T-helper 2 cell treated with Interferon-gamma antibody and Interleukin-4, amounts not matched to agents 5 μg/mL and 100 μg/mL, for 36 hours (primary cell): Measurements from ENCODE around the gene RGS7BP.
"Not testable (repeated sequence)": the region's sequence is repeated elsewhere in the genome, so short reads cannot be mapped to it uniquely, and the experiment has no call there.

Experiments
- DNase-seq: peaks from one replicate; pipeline ENCODE4 v3.0.0; 2021; ENCODE audit warnings: low spot score
- H3K27ac Mint-ChIP-seq: one replicate; pipeline ENCODE4 v1.8.0; 2021; ENCODE audit warnings: mild to moderate bottlenecking, mixed read lengths
- H3K27me3 Mint-ChIP-seq: one replicate; pipeline ENCODE4 v1.8.0; 2021; ENCODE audit warnings: low read depth, mixed read lengths
- H3K36me3 Mint-ChIP-seq: one replicate; pipeline ENCODE4 v1.8.0; 2021; ENCODE audit warnings: low read depth, mixed read lengths
- H3K4me1 Mint-ChIP-seq: one replicate; pipeline ENCODE4 v1.8.0; 2021; ENCODE audit warnings: low read depth, mixed read lengths
- H3K4me3 Mint-ChIP-seq: one replicate; pipeline ENCODE4 v1.8.0; 2022; ENCODE audit warnings: mild to moderate bottlenecking, moderate library complexity, mixed read lengths
- H3K9me3 Mint-ChIP-seq: one replicate; pipeline ENCODE4 v1.8.0; 2021; ENCODE audit warnings: mixed read lengths

Gene RGS7BP

DNA sequence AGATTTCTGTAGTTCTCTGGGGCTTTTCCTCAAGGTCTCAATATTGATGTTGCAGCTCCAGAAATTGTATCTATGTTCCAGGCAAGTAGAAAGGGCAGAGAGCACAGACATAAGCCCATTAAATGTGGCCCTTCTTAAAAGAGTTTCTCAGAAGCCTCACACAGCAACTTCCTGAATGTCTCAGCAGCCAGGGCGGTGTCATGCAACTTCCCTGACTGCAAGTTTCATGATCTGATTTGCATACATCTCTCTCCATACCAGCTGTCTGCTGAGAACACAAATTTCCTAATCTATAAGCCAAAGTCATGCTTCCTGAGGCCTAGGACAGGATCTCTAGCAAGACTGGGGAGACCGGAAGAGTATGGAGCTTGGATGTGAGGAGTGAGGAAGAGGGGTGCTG lies 13.0 kb downstream of the RGS7BP start:
- Mint-ChIP-seq H3K36me3 (no peaks in the 10 kb centered on the region), H3K4me3 (no peak overlapping the region), H3K27me3 (no peaks in the 10 kb centered on the region), H3K4me1 (no peaks in the 10 kb centered on the region), H3K9me3 (no peaks in the 10 kb centered on the region), H3K27ac (no peak overlapping the region)
- DNase-seq: no peak

DNA sequence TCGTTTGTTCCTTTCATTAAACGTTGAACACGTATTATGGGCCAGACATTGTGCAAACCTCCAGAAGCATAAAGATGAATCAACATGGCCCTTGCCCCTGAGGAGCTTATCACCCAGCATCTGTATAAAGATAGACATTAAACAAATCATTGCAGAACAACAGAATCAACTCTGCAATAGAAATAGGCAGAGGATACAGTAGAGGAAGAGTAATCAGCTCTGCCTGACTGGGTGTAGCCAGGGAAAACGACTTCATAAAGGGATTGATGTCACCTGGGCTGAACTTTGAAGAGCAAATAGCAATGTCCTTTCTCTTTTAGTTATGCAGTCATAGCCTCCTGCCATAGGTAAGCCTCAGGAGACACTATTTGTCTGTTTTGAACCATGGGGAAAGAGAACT lies 13.4 kb downstream of the RGS7BP start:
- H3K4me3 Mint-ChIP-seq: no peak overlapping the region
- H3K27ac Mint-ChIP-seq: no peak overlapping the region
- H3K27me3 Mint-ChIP-seq: no peaks in the 10 kb centered on the region
- no peak for DNase-seq
- H3K36me3 Mint-ChIP-seq: no peaks in the 10 kb centered on the region
- H3K4me1 Mint-ChIP-seq: no peaks in the 10 kb centered on the region
- no peaks in the 10 kb centered on the region for H3K9me3 Mint-ChIP-seq

DNA sequence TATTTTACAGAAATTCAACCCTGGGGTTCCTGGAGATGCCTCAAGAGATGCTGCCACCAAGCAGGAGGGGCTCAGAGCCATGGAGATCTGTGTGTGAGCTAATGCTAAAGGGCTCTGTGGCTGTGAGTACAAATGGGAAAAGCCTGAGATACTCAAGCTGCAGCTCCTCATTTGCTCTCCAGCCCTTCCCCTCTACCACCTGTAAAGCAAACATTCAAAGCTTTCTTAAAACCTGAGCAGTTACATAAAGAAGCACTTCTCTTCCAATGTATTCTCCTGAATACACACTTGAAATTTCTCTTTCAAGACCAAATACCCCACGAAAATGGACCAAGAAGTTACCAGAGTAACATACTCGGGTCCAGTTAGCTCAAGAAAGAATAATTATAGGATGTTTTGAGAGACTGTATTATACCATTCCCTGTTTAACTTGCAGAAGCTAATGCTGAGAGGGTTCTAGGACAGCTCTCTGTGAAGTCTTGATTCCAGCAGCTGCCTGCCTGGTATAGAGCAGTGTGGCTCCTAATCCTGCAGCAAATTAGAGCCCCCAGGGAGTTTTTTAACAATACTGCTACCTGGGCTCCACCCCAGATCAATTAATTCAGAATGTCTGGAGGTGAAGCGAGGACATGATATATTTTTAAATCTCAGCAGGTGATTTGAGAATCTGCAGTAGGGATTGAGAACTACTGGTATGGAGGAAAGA lies 21.1 kb downstream of the RGS7BP start:
- Mint-ChIP-seq H3K4me3 (no peak overlapping the region), H3K27ac (no peak overlapping the region), H3K36me3 (no peaks in the 10 kb centered on the region), H3K9me3 (no peaks in the 10 kb centered on the region), H3K27me3 (no peaks in the 10 kb centered on the region), H3K4me1 (no peaks in the 10 kb centered on the region)
- DNase-seq: no peak

DNA sequence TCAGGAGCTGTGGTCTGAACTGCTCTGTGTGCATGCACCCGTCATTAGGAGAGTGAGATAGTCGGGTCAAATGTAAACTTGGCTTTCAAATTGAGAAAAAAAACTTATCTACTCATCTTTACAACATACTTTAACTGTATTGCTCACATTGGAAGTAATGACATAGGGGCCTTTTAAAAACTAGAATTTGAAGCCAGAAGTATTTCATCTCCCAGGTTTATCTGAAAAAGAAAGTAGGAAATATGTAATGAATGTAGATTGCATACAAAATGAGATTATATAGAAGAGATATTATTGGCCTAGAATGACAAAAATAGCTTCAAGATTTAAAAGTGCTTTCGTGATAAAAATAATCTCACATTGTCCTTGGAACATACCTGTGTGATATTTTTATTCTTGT lies 24.3 kb downstream of the RGS7BP start:
- Mint-ChIP-seq H3K4me1 (no peaks in the 10 kb centered on the region), H3K9me3 (no peaks in the 10 kb centered on the region), H3K27ac (no peak overlapping the region), H3K27me3 (no peaks in the 10 kb centered on the region), H3K36me3 (no peaks in the 10 kb centered on the region), H3K4me3 (no peak overlapping the region)
- no peak for DNase-seq

DNA sequence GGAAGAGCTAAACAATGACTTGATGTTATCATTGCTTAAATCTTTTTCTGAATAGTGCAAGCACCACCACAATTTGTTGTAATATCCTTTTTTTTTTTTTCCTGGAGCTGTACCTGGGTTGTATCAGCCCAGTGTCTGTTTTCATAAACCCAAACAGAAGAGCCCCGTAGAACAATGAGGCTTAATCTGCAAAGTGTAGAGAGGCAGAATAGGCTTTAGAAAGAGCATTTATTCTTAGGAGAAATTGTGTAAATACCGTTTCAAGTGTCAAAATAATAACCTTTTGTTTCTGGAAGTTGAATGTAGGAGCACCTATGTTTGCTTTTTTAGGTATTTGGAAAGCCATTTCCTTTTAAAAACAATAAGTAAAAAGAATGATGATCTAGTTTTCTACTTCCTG lies 26.4 kb downstream of the RGS7BP start:
- H3K27me3 Mint-ChIP-seq: no peaks in the 10 kb centered on the region
- H3K27ac Mint-ChIP-seq: no peak overlapping the region
- no peak overlapping the region for H3K4me3 Mint-ChIP-seq
- no peaks in the 10 kb centered on the region for H3K4me1 Mint-ChIP-seq
- no peaks in the 10 kb centered on the region for H3K36me3 Mint-ChIP-seq
- DNase-seq: no peak
- no peaks in the 10 kb centered on the region for H3K9me3 Mint-ChIP-seq

DNA sequence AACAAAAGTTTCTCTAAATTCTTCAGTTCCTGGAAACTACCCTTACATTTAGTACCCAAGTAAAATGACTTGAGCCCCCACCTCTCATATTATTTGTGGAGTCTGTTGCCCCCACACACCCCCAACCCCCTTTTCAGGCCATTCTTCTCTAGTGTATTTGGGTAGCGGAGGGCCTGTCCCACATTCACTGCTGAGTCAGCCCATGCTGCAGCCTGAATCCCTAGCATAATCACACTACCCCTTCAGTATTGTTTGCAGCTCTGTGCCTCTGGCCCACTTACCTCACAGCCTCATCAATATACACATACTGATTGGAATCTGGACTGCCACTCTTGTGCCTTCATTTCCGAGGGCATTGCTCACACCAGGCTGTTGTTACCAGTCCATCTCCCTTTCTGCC lies 26.8 kb downstream of the RGS7BP start:
- no peak overlapping the region for H3K4me3 Mint-ChIP-seq
- DNase-seq: no peak
- no peaks in the 10 kb centered on the region for H3K36me3 Mint-ChIP-seq
- no peak overlapping the region for H3K27ac Mint-ChIP-seq
- no peaks in the 10 kb centered on the region for H3K9me3 Mint-ChIP-seq
- H3K4me1 Mint-ChIP-seq: no peaks in the 10 kb centered on the region
- no peaks in the 10 kb centered on the region for H3K27me3 Mint-ChIP-seq

DNA sequence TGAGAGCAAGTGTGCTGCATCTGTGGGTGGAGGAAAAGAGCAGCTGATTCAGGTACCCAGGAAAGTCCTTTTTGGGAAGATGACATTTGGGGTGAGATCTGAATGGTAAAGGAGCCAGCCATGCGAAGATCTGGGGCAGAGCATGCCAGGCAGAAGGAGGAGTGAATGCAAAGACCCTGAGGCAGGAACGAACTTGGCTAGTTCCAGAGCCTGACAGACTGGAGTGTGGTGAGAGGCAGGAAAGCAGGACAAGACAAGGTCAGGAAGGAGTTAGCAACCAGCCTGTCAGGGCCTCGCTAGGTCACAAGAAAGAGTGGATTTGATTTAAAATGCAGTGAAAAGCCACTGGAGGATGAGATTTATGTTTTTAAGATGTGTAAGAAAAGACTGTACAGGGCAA lies 28.2 kb downstream of the RGS7BP start:
- H3K9me3 Mint-ChIP-seq: no peaks in the 10 kb centered on the region
- DNase-seq: no peak
- H3K4me3 Mint-ChIP-seq: no peak overlapping the region
- no peaks in the 10 kb centered on the region for H3K27me3 Mint-ChIP-seq
- H3K4me1 Mint-ChIP-seq: no peaks in the 10 kb centered on the region
- no peaks in the 10 kb centered on the region for H3K36me3 Mint-ChIP-seq
- no peak overlapping the region for H3K27ac Mint-ChIP-seq

DNA sequence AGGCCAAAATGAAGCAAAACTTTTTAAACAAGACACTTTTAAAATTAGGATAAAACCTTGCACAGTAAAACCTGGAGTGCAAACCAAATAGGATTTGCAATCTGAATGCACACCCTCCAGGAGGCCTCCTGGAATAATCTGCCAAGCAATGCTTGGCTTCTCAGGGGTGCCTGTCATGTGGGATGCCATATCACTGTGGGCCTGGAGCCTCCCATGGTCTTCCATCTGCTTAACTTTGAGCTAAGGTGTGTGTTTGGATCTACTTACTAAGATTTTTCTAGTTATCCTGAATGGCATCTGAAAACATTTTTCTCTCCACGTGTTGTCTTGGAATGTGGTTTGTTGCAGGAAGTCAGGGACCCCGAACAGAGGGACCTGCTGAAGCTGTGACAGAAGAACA lies 52.1 kb downstream of the RGS7BP start:
- H3K4me1 Mint-ChIP-seq: no peaks in the 10 kb centered on the region
- no peak for DNase-seq
- H3K4me3 Mint-ChIP-seq: no peak overlapping the region
- H3K36me3 Mint-ChIP-seq: no peaks in the 10 kb centered on the region
- no peaks in the 10 kb centered on the region for H3K27me3 Mint-ChIP-seq
- H3K9me3 Mint-ChIP-seq: peaks cover 4% of the 10 kb centered on the region
- H3K27ac Mint-ChIP-seq: no peak overlapping the region

DNA sequence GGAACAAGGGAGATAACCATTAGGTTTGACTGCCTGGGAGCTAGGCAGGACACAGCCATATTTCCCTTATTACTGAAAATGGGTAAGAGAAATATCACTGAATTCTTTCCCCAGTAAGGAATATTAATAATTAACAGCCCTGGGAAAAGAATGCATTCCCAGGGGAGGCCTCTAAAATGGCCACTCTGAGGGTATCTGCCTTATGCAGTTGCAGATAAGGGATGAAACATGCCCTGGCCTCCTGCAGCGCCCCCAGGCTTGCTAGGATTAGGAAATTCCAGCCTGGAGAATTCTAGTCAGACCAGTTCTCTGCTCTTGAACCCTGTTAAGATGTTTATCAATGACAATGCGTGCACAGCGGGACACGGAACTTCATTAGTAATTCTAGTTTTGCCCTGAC lies 52.8 kb downstream of the RGS7BP start:
- H3K27me3 Mint-ChIP-seq, DNase-seq, H3K27ac Mint-ChIP-seq, H3K4me3 Mint-ChIP-seq, H3K9me3 Mint-ChIP-seq, H3K36me3 Mint-ChIP-seq, H3K4me1 Mint-ChIP-seq: not testable (repeated sequence)

DNA sequence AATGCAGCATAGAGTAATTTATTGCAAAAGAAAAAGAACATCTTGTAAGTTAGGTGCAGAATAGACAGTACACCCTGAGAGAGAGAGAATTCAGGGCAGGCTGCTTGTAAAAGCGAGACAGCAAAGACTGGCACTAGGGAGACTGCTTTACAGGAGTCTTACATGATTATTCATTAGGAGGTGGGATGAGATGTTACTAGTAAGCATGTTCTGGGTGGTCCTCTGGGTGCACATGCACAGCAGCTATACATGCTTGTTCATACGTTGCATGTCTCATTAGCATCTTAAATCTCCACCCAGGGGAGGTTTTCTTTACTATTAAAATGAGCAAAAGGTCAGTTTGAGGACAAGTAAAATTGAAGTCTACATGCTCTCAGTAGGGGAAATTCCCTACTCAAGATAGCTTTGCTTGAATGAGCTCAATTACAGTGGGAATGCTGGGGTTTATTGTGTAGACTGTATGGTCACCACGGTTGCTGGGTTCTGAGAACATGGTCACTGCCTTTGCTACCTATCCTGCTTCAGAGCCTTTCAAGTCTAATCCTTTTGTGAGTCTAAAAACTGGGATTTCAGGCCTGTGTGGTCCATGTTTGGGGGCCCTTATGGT lies 60.6 kb downstream of the RGS7BP start:
- H3K4me3 Mint-ChIP-seq: no peak overlapping the region
- no peak for DNase-seq
- no peak overlapping the region for H3K27ac Mint-ChIP-seq
- H3K9me3 Mint-ChIP-seq: no peaks in the 10 kb centered on the region
- no peaks in the 10 kb centered on the region for H3K4me1 Mint-ChIP-seq
- no peaks in the 10 kb centered on the region for H3K27me3 Mint-ChIP-seq
- H3K36me3 Mint-ChIP-seq: no peaks in the 10 kb centered on the region

DNA sequence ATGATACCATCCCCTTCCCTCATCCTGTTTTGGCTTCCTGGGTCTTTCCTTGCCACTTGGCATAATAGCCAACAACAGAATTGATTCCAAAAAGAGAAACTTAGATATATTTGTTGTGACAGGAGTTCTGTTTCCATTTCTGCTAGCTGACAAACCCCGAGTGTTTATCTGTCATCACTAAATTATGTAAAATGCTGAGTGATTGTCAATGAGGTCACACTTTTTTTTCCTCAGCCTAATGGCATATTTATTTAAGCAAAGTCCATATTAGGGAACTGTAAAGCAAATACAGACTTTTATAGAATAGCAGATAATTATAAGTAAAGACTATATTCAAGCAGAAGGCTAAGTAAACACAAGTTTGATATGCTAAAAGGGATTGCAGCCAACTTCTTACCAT lies 64.0 kb downstream of the RGS7BP start:
- no peaks in the 10 kb centered on the region for H3K9me3 Mint-ChIP-seq
- no peak overlapping the region for H3K27ac Mint-ChIP-seq
- no peaks in the 10 kb centered on the region for H3K27me3 Mint-ChIP-seq
- H3K36me3 Mint-ChIP-seq: no peaks in the 10 kb centered on the region
- no peaks in the 10 kb centered on the region for H3K4me1 Mint-ChIP-seq
- H3K4me3 Mint-ChIP-seq: no peak overlapping the region
- no peak for DNase-seq

DNA sequence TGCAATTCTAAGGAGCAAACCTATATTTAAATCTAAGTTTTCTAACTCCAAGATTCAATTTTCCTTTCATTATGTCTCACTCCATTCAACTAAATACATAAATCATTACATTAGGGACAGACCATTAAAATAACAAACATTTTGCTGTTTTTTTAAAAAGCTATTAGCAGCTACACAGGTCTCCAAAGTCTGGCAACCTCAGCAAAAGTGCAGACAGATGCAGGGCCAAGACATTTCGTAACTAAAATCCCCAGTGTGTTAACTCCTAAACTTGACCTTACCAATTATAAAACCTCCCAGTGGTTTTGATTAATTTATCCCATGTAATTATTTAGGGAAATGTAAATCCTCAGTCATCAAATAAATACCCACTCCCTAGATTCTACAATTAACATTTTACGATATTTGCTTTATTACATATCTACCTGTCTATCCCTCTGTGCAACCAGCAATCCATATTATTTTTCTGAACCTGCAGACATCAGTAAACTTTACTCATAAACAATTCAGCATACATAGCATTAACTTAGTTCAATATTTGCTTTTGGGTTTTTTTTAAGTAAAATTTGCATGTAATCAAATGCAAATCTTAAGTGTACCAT lies 64.7 kb downstream of the RGS7BP start:
- Mint-ChIP-seq H3K27ac (no peak overlapping the region), H3K4me1 (no peaks in the 10 kb centered on the region), H3K9me3 (no peaks in the 10 kb centered on the region), H3K4me3 (no peak overlapping the region), H3K36me3 (no peaks in the 10 kb centered on the region), H3K27me3 (no peaks in the 10 kb centered on the region)
- DNase-seq: no peak

DNA sequence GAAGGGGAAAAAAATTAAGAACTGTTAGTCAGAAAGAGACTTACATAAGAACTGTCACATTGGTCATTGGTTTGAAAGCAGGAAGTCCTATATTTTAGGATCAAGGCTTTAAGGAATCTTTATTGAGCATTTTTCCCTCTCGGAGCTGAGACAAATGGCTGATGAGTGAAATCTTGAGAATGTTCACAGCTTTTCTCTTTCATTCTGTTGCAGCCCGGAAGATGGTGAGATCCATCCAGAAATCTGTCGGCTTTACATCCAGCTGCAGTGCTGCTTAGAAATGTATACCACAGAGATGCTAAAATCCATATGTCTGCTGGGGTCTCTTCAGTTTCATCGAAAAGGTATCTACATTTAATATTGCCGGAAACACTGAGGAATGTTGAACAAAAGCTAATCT lies 69.7 kb downstream of the RGS7BP start:
- Mint-ChIP-seq H3K36me3 (no peaks in the 10 kb centered on the region), H3K27ac (no peak overlapping the region)

DNA sequence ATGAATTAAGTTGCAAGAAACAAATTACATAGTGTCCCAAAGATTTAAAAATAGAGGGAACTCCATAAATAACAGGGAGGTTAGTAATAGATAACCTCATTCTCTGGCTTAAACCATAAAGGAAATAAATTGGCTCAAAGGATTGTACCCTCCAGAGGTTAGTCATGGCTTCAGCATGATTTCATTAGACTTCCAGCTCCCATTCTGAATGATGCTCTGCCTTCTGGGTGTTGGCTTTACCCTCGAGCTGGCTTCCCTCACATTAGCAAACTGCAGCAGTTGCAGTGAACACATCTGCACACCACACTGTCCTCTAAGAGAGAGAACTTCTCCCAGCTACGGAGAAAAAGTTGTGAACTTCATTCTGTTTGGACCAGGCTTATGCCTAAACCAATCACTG lies 70.4 kb downstream of the RGS7BP start:
- Mint-ChIP-seq H3K9me3 (no peaks in the 10 kb centered on the region), H3K27ac (no peak overlapping the region), H3K4me1 (no peaks in the 10 kb centered on the region), H3K27me3 (no peaks in the 10 kb centered on the region), H3K4me3 (no peak overlapping the region), H3K36me3 (no peaks in the 10 kb centered on the region)
- DNase-seq: no peak

More for the DNA sequence above, 69.7 kb downstream of the RGS7BP start:
- Mint-ChIP-seq H3K4me1 (no peaks in the 10 kb centered on the region), H3K27me3 (no peaks in the 10 kb centered on the region), H3K9me3 (no peaks in the 10 kb centered on the region), H3K4me3 (no peak overlapping the region)
- DNase-seq: no peak

DNA sequence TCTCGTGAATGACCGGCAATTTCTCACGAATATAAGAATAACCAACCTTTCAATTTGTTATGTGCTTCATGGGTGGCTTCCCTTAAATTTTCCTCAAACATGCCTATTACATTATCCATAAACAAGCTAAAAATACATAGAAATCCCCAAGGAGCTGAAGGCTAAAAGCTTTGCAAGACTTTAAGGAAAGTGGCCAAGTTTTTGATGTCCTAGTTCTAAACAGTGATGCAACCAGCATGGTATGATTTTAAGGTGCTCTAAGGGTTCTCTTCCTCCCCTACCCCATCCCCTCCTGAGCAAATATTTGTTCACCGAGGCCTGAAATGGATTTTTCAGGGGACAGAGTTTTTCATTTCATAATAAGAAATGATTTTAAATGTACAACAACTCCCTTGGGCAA lies 79.8 kb downstream of the RGS7BP start:
- no peak for DNase-seq
- no peak overlapping the region for H3K27ac Mint-ChIP-seq
- H3K9me3 Mint-ChIP-seq: no peaks in the 10 kb centered on the region
- no peaks in the 10 kb centered on the region for H3K36me3 Mint-ChIP-seq
- H3K4me3 Mint-ChIP-seq: no peak overlapping the region
- no peaks in the 10 kb centered on the region for H3K4me1 Mint-ChIP-seq
- no peaks in the 10 kb centered on the region for H3K27me3 Mint-ChIP-seq
